Measurements from ENCODE around the gene PPP2R1B. TPM values are rescaled to one million over a fixed set of nuclear protein-coding genes. Genes with fewer than 3 reads are reported as not detected.
"Not testable (repeated sequence)": the region's sequence is repeated elsewhere in the genome, so short reads cannot be mapped to it uniquely, and the experiment has no call there.

The PPP2R1B gene
- total RNA-seq, 1 donor from 2014 or later = 20.6 TPM

DNA sequence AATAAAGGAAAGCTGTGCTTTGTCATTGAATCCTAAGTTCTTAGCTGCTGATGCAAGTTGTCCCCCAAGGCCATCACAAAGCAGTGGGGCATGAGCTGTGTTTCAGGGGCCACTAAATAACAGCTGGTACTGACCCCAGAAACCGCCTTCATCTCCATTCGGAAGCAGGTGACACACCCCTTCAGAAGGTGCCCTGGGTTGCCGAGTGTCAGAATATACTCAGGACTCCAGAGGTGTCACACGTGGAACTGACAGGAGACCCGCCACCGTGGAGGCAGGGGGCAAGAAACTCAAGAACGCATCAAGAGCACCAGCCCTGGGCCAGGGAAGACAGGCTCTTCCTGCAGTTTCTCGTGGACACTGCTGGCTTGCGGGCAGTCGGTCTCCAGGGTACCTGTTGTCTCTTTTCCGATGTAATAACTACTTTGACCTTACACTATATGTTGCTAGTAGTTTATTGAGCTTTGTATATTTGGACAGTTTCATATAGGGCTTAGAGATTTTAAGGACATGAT, 41.5 kb downstream of the PPP2R1B start:
- DNase-seq = no peak

DNA sequence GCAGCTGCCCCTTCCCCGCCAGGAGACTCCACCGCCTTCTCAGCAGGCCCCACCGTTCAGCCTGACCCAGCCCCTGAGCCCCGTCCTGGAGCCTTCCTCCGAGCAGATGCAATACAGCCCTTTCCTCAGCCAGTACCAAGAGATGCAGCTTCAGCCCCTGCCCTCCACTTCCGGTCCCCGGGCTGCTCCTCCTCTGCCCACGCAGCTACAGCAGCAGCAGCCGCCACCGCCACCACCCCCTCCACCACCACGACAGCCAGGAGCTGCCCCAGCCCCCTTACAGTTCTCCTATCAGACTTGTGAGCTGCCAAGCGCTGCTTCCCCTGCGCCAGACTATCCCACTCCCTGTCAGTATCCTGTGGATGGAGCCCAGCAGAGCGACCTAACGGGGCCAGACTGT, 42.6 kb downstream of the PPP2R1B start:
- no peak for DNase-seq

DNA sequence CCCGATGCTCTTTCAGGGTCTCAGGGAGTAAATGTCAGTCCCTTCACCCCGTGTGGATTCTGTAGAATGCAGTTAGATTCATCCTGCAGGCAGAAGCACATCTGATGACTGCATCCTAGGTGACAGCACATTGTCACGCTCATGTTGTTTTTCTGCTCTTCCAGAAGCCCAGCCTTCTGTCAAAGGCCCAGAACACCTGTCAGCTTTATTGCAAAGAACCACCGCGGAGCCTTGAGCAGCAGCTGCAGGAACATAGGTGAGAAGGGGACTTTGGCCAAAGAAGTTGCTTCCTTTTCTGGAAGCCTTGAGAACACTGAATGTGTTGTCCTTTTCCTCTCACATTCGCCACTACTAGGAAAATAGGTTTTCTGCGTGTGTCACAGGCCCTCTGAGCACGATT, 43.7 kb downstream of the PPP2R1B start:
- DNase-seq = no peak

DNA sequence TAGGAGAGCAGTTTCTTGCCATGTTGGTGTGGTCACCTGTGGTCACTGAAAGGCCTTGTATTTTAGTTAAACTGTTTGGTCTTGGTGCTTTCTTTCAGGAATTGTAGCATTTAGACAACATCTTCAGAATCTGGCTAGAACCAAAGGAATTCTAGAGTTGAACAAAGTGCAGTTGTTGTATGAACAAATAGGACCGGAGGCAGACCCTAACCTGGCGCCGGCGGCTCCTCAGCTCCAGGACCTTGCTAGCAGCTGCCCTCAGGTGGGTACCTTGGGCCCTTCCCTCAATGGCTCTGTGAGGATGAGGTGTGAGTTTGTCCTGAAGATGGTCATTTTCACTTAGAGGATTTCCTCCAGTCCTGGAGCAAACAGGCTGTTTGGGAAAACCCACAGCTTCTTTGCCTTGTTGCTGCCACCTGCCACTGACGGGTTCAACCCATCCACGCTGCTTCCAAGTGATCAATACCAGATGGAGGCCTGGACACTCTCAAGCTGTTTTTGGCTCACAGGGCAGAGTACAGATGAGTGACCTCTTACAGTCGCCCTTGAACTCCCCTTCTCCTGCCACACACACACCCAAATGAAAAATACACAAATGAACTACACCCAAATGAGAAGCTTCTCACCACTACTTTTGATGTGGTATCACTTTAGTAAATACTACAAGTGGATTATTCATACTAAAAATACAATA, 45.2 kb downstream of the PPP2R1B start:
- no peak for DNase-seq

DNA sequence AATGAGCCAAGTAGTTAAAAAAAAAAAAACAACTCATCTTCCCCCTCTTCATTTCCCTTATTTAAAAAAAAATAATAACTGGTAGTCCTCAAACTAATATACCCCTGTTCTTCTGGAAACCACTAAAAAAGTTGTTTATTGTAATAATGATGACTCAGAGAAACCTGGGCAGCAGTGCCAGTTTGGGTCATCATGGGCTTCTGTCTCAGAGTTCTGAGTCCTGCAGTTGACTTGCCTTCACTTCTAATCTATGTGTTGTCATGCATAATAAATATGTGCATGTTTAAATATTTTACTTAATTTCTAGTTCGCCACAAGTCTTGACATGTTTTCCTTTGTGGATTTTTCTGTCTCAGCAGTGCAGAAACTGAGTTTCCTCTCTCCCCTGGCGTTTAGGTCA, 46.8 kb downstream of the PPP2R1B start:
- DNase-seq = no peak

DNA sequence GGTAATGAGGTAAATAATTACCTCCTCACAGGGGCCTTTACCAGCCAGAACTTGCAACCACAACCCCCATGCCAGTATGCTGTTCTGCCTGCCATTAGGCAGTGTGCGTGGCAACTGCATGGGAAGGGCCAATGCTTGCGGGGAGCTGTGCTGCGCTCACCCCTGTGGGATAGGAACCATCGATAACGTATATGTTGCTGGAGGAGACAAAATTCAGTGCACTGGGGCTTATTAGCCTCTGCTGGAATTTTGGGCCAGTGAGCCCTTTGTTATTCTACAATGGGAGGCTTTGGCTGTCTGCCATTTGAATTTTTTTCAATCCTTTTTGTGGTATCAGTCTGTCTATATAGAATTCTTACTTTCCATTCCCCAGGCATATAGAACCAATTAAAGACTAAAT, 47.3 kb downstream of the PPP2R1B start:
- no peak for DNase-seq

DNA sequence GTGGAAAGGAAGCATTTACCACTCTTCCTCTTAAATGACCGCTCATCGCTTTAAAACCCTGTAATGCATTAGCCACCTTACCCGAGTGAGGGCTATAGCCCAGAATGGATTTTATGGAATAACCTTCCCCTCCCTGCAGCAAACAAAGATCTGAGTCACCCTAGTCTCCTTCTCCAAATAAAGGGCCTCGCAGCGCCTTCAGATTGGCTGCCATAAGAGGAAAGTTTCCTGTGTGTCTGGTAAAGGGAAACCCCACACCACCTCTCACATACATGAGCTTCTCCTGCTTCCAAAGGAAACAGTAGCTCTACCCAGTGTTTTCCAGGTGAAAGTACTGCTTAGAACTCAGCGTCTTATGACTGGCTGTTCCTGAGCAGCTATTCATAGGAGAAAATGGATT, 47.8 kb downstream of the PPP2R1B start:
- peak; percentile 9 for DNase-seq

DNA sequence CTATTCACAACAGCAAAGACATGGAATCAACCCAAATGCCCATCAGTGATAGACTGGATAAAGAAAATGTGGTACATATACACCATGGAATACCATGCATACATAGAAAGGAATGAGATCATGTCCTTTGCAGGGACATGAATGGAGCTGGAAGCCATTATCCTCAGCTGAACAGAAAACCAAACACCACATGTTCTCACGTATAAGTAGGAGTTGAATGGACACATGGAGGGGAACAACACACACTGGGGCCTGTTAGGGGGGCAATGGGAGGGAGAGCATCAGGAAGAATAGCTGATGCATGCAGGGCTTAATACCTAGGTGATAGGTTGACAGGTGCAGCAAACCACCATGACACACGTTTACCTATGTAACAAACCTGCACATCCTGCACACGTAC, 48.5 kb downstream of the PPP2R1B start:
- not testable (repeated sequence) for DNase-seq

DNA sequence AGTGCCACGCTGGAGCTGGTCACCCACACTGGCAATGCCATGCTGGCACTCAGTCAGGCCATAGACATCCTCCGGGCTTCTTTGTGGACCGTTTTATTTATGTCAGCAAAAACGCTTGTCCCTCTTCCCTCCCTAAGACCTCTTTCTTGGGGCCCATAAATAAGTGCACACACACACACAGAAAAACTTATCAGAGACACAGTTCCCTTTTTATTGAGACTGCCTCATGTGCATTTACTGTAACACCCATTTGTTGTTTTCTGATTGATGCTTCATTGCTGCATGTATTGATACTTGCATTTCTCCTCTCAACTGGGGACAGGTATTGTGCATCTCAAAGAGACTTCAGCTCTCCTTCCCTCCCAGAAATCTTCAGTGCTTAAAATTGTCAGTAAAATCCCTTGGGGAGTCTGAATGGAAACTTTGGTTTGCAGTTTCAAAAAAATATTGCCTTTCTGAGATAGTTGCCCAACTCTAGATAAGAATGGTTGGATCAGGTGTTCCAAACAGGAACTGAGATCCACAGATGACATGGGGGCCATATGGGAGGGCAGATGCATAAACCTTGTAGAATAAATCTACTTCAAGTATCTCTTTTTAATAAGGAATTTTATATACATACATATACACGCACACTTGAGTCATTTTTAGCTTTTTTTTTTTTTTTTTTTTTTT, 50.9 kb downstream of the PPP2R1B start:
- DNase-seq = no peak

DNA sequence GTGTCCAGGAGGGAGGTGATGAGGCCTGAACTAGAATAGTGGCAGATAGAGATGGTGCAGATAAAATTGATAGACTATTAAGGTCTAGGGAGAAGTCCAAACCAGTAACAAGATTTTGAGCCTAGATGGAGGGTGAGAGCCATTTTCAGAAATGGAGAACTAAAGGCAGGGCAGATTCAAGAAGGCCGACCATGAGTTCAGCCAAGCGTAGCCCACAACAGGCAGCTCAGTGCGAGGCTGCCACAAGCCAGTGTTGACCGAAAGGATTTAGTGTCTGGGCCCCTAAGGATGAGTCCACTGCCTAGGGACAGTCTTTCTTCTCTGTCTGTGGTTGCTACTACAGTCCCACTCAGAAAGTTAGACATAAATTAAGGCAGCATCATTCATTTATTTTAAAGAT, 51.7 kb downstream of the PPP2R1B start:
- no peak for DNase-seq

DNA sequence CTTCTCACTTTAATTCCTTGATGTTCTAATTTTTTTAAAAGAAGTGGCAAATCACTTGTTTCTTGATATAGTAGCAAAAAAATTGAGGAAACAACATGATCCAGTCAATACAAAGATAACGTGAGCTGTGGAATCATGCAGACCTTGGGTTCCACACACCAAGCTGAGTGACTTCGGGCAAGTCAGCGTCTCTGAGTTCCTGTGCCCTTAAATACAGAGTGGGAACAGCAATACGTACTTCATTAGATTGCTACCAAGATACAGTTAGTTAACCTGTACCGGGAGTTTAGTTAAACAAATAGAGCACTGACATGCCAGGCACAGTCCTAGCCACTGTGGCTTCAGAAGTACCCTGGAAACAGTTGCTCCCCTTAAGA, 58.5 kb downstream of the PPP2R1B start:
- DNase-seq = no peak

DNA sequence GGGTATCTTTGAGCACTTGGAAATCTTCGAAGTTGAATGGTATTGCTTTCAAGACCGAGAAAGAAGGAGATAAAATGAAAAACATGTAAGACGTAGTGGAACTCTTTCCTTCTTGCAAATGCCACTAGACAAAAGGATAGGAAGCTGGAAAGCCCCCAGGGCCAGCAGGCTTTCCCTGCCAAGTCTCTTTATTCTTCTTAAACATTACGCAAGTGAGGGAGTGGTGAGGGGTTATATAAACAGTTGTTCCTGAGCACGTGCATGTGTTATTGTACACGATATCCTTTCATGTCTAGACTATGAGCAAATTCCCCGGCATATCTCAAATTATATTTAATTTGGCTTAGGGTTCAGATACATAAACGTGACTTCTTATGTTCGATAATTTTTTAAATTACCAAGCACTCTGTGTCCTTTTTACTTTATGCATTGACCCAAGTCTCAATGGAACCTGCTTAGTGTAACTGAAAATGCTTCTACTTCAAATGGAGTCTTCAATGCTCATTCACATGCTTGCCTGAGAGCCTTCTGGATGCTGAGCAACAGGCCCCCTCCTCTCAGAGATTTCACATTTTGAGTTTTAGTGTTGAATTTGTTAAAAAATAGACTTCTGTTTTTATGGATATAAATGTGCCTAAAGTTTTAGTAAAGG, 59.0 kb downstream of the PPP2R1B start:
- DNase-seq = peak; percentile 81

DNA sequence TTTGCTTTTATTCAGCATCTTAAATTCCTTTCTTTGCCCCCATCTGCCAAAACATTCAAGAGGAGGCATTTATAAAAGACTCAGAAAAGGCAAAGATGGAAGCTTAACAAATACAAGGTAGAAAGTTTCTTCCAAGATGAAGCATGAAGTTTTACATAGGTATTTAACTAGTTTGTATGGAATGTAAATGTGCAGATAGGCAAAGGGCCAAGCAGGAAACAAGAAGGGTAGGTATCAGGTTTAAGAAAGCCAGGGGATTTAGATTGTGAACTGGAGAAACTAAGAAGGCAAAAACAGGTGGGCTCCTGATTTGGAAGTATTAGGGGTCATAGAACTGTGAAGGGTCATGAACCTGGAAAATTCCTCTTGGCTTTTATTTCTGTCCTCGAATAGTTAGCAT, 62.6 kb downstream of the PPP2R1B start:
- DNase-seq = peak; percentile 45

DNA sequence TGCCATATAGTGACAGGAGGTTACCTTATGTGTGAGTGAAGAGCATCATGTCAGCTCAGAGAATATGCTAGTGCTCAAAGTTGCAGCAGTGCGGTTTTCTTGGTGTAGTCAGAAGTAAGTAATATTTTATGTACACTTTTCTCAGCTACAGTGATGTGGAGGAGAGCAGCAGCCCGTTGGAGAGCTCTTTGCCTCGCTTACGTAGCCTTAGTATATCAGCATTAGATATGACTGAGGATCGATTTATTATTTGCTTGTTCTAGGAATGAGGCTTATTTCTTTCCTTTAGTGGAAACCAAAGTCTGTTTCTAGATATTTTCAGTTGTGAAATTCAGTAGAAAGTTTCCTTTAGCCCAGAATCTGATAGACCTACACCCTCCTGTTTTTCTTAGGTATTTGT, 63.6 kb downstream of the PPP2R1B start:
- no peak for DNase-seq

DNA sequence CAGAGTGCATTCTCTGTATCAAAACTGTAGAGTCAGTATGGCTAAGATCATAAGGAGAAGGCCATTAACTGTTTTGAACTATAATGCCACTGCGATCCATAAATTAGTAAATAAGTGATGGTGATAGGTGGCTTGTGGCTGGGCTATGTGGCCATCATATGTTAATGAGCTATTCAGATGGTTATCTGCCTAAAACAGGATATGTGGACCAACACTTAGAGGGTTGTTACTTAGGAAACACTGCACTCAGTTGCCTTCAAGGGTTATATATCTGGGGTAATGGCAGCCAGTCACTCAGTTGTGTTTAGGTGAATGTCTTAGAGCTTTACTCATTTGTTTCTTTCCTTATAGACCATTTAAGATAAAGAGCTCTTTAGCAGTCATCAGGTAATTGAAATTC, 66.0 kb downstream of the PPP2R1B start:
- DNase-seq = no peak

DNA sequence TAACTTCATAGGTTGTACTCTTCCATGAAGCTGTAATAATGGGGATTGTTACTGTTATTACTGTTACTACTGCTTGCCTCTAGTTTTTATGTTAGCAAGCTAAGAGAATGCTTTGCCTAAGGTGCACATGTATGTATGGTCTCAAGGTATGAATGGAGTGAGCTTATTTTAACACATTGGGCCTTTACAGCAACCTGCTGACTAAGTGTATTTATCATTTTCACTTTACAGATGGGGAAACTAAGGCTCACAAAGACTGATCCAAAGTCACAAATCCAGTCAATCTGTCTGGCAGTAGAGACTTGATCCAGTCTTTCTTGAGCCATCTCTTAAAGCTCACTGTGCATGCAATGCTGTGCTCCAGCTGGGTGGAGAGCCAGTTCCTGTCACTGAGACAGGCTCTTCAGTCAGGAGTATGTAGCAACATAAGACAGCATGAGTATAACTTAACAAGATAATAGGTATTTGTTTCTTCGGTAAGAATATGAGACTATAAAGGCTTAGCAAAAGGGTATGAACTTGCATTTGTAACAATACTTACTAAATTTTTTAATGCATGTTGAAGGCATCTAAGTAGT, 66.5 kb downstream of the PPP2R1B start:
- no peak for DNase-seq

DNA sequence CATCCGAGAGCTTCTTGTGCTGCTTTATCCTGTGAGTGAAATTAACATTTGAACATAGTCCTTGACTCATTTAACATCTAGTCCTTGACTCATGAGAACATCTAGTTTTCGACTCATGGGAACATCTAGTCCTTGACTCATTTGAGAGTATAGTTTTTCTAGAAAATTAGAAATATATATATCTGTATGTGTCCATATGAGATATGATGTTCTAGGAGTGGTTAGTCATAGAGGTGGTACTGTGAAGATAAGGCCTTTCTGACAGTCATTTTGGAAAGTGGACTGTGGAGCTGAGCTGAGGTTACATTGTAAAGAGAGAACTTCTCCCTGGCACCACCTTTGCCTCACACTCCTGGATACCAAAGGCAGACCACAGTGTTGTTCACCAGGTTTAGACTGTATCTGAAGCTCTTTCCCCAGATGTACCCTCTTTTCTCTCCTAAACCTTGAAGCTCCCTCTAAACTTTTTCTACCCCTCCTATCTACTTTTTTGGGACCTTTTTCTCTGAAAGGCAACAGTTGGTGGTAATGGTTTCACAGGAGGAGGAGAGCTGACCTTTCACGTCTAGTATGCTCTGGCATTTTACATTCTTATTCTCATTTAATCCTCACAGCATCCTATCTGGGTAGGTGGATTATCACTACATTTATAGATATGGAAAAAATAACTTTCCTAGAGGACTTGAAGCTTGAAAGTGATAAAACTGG, 67.2 kb downstream of the PPP2R1B start:
- DNase-seq = no peak

DNA sequence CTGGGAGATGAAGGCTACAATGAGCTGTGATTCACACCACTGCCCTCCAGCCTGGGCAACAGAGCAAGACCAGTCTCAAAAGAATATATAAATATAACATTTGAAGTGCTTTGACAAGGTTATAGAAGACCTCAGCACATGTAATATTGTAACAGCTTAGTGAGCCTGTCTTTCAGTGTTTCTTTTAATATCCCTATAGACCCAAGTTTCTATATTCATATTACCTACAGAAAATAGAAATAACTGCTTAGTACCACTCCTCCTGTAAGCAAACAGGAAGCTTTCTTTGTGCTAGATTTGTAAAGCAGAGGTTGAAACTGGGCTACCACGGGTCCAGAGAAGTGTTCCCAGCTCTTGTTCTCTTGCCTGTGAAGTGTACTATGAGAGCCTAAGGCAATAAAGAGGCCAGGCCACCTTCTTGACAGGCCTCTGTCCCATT, 68.2 kb downstream of the PPP2R1B start:
- DNase-seq = no peak

DNA sequence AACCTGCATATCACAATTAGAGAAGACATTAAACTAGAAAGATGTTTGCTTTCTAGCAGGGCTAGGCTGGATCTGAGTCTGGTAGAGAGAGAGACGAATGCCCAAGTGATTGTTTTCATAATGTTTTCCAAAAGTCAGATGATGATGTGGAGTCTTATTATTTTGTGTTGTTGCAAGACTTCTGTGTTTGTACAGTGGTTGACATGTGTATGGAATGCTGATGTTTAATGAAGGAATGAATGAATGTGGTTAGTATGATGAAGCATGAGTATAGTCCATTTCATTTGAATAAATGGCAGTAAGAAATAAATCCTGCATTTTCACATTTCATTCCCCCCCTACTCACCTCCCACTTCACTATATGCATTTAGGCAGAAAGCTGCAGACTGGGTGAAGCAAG, 69.6 kb downstream of the PPP2R1B start:
- no peak for DNase-seq

DNA sequence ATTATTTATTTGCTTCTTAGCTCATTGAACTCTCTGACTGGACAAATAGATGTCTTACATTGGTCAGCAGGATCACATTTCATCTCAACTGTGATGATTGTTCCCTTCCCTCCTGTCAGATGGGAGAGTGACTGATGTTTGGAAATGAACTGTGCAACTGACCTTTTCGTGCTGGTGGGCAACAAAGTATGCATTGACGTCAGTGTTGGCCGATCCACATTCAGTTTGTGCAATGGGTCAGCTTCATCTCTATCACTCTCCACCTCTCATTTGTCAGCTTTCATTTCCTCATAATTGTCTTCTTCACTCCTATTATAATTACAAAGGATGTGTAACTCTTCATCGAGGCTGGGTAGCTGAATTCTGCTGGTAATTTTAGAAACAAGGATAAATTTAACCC, 71.3 kb downstream of the PPP2R1B start:
- DNase-seq = peak; percentile 30

DNA sequence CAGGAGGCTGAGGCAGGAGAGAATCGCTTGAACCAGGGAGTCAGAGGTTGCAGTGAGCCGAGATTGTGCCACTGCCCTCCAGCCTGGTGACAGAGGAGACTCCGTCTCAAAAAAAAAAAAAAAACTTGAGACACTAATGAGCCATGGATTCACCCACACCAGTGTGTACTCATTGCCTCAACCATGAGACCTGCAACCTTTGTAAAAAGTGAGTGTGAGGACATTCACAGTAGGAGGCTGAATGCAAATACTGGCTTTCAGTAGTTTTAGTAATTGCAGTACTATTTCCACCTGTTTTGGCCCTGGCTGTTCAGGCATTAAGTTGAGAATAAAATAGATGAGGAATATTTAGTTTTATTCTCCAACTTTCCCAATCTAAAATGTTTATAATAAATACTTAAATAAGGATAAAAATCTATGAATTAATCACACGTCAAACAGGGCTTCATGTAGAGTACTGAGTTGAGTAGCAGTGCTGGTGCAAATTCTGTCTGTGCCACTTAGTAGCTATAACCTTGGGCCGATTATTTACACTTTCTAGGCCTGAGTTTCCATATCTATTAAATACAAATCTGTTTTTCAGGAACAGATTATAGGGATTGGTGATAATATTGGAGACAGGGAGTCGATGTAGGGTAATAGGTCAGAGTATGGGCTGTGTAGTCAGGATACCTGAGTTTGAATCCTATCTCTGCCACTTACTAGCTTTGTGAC, 72.8 kb downstream of the PPP2R1B start:
- no peak for DNase-seq

DNA sequence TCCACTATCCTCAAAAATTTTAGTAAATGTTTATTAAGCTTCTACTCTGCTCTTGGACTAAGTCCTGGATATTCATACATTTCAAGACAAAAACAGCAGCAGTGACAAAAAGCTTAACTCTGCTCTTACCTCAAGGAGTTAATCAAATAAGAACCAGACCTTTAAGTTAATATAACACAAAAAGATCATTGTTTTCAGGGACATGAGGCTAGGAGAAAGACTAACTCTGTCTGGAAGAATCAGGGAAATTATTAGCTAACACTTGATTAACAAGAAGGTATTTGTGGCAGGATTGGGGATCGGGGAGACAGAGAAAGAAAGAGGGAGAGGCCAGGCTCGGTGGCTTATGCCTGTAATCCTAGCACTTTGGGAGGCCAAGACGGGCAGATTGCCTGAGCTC, 74.4 kb downstream of the PPP2R1B start:
- no peak for DNase-seq
